Peyer's patch (tissue), 4 donors: ENCODE measurements around the gene APOBR.

ENCODE experiments used
- CTCF ChIP-seq, 6 experiments: fragments of 450-650 bp in 4 of 6; fragments of 200-600 bp in 2 of 6; sonication (generic) in 1 of 6; IDR thresholded peaks; one replicate each; pipeline ENCODE4 v1.5.1; 2017 to 2019; ENCODE audit warnings: antibody characterized with exemption in 6 of 6, mild to moderate bottlenecking in 3 of 6, moderate library complexity in 1 of 6
- POLR2A ChIP-seq, 2 donors: fragments of 450-650 bp; IDR thresholded peaks; one replicate each; pipeline ENCODE4 v1.5.1; 2017; ENCODE audit warnings: antibody characterized with exemption in 2 of 2, mild to moderate bottlenecking in 2 of 2, moderate library complexity in 2 of 2

- no peak for TF ChIP-seq CTCF (IDR thresholded peaks at IDR 0.05)
- no peak for TF ChIP-seq POLR2A (IDR thresholded peaks at IDR 0.05)
Measured at GRCh38 chr16:28495098-28495793, 803 bp downstream of the APOBR start.
